K562 (cell line): ENCODE measurements around the gene AFG1L. TPM values are rescaled to one million over a fixed set of nuclear protein-coding genes. Genes with fewer than 3 reads are reported as not detected.

Source experiments
- ATAC-seq: fragments of 200-7000 bp; cut with Tn5 transposase; 3 replicates; pipeline ENCODE4 v1.9.1; 2020; ENCODE audit warnings: moderate library complexity
- BruUV-seq: library from RNA; stranded (reverse); fragments of 400-500 nt; replicated peaks from 2 replicates; lab custom pipeline; 2021; lab: Mats Ljungman, UMichigan
- CTCF ChIA-PET: fragments of 300-600 bp; formaldehyde crosslinking; extraction: SDS; loops from one replicate; lab custom pipeline; 2021; ENCODE audit warnings: low intra/inter-chr PET ratio; lab: Yijun Ruan, JAX
- POLR2A ChIA-PET: fragments of 300-600, 350-650 bp; sonication (Branson Sonifier 250); formaldehyde crosslinking; extraction: SDS; loops from one replicate; lab custom pipeline; 2021; ENCODE audit warnings: antibody characterized with exemption, inconsistent platforms; lab: Yijun Ruan, JAX
- DNase-seq, 4 experiments: peaks; one replicate each; pipeline versions ENCODE4 v3.0.0 to v3.0.0-alpha.2; 2011 to 2018; ENCODE audit warnings: low spot score in 3 of 4, mixed read lengths in 3 of 4; ENCODE audit errors: extremely low read depth in 1 of 4
- FAIRE-seq: peaks from 2 replicates; lab custom pipeline; 2011; peaks lifted over from hg19 to GRCh38; lab: Jason Lieb, UNC
- H2AFZ ChIP-seq: 2 replicates; pipeline ENCODE4 v1.6.0; 2011; ENCODE audit warnings: low read depth, low read length, control low read depth, inconsistent platforms
- H3K27ac ChIP-seq: fragments of 200-600 bp; 3 replicates; pipeline ENCODE4 v1.8.0; 2011; ENCODE audit warnings: low read depth, mild to moderate bottlenecking, control low read depth, inconsistent platforms, low read length, moderate library complexity, mixed read lengths; ENCODE audit errors: extremely low read depth
- H3K27me3 ChIP-seq, 2 experiments: fragments of 300-600 bp in 1 of 2; 2 replicates in 1 of 2; 3 replicates in 1 of 2; pipeline versions ENCODE4 v1.6.0 to v1.8.0; 2011; ENCODE audit warnings: inconsistent platforms in 2 of 2, low read length in 2 of 2, mild to moderate bottlenecking in 1 of 2, mixed read lengths in 1 of 2, moderate library complexity in 1 of 2; ENCODE audit not compliant: control insufficient read depth in 2 of 2, insufficient read depth in 2 of 2
- H3K36me3 ChIP-seq: fragments of 300-600 bp; 3 replicates; pipeline ENCODE4 v1.8.0; 2011; ENCODE audit warnings: mild to moderate bottlenecking, low read length, inconsistent platforms; ENCODE audit not compliant: control insufficient read depth, insufficient read depth
- H3K4me1 ChIP-seq, 2 experiments: fragments of 200-600 bp in 1 of 2; replicated peaks in 1 of 2; 2 replicates in 1 of 2; 3 replicates in 1 of 2; pipeline versions ENCODE4 v1.5.1 to v1.8.0; 2011; ENCODE audit warnings: inconsistent platforms in 2 of 2, low read length in 2 of 2, mild to moderate bottlenecking in 1 of 2, mixed read lengths in 1 of 2, moderate library complexity in 1 of 2; ENCODE audit not compliant: control insufficient read depth in 2 of 2, insufficient read depth in 2 of 2
- H3K4me2 ChIP-seq: 2 replicates; pipeline ENCODE4 v1.6.1; 2011; ENCODE audit warnings: low read length, control low read depth, inconsistent platforms, mixed read lengths; ENCODE audit not compliant: insufficient read depth
- H3K4me3 ChIP-seq: fragments of 200-600 bp; sonication (generic), shearing (Covaris generic); 2 replicates; pipeline ENCODE4 v1.5.1; 2016; ENCODE audit warnings: control low read depth, inconsistent platforms
- H3K79me2 ChIP-seq: fragments of 200-600 bp; 3 replicates; pipeline ENCODE4 v1.8.0; 2011; ENCODE audit warnings: low read length, inconsistent platforms; ENCODE audit not compliant: control insufficient read depth, insufficient read depth
- H3K9ac ChIP-seq, 2 experiments: 2 replicates each; pipeline versions ENCODE4 v1.6.0 to v1.6.1; 2011; ENCODE audit warnings: low read depth in 2 of 2, low read length in 2 of 2, control low read depth in 1 of 2, inconsistent platforms in 1 of 2, mild to moderate bottlenecking in 1 of 2, mixed read lengths in 1 of 2; ENCODE audit not compliant: insufficient read depth in 1 of 2
- H3K9me1 ChIP-seq: one replicate; pipeline ENCODE4 v1.6.0; 2011; ENCODE audit warnings: inconsistent platforms, mild to moderate bottlenecking, low read length, moderate library complexity; ENCODE audit not compliant: control insufficient read depth, insufficient read depth
- H3K9me3 ChIP-seq: replicated peaks from 2 replicates; pipeline ENCODE4 v1.5.1; 2011; ENCODE audit warnings: low read depth, low read length, inconsistent platforms; ENCODE audit not compliant: control insufficient read depth, insufficient read depth
- H4K20me1 ChIP-seq: replicated peaks from 2 replicates; pipeline ENCODE4 v1.6.1; 2011; ENCODE audit warnings: low read length, inconsistent platforms, mixed read lengths; ENCODE audit not compliant: control insufficient read depth, insufficient read depth
- GMEB1 ChIP-seq: fragments of 250-450 bp; sonication (Bioruptor Pico); IDR thresholded peaks from 2 replicates; pipeline ENCODE4 v1.4.0; 2020; ENCODE audit warnings: mild to moderate bottlenecking
- MAX ChIP-seq: sonication (generic); formaldehyde crosslinking; IDR thresholded peaks from 2 replicates; pipeline ENCODE4 v1.9.0; 2022; ENCODE audit warnings: mild to moderate bottlenecking, missing genetic modification reagents
- MLX ChIP-seq, 2 experiments: fragments of 450-650 bp in 1 of 2; sonication (generic) in 1 of 2; formaldehyde crosslinking; conservative IDR thresholded peaks; 2 replicates each; pipeline versions ENCODE4 v1.4.0 to v1.8.1; 2020 to 2022; ENCODE audit warnings: mild to moderate bottlenecking in 1 of 2, missing genetic modification reagents in 1 of 2
- NR2C2 ChIP-seq, 2 experiments: fragments of 200-800 bp in 1 of 2; sonication (Bioruptor generic) in 1 of 2; sonication (generic) in 1 of 2; formaldehyde crosslinking in 1 of 2; IDR thresholded peaks; 2 replicates each; pipeline versions ENCODE4 v1.6.1 to v1.8.0; 2016 to 2022; ENCODE audit warnings: mild to moderate bottlenecking in 1 of 2, missing compliant biosample characterization in 1 of 2, missing genetic modification characterization in 1 of 2, missing genetic modification reagents in 1 of 2
- RBM25 ChIP-seq: fragments of 200-400 bp; formaldehyde crosslinking; IDR thresholded peaks from 2 replicates; pipeline ENCODE4 v1.6.1; 2018; ENCODE audit warnings: low read length, low read depth, moderate library complexity; ENCODE audit not compliant: severe bottlenecking
- TBP ChIP-seq: optimal IDR thresholded peaks from 2 replicates; pipeline ENCODE3; 2011; ENCODE audit warnings: low read depth, low read length, improper control_type of control experiment
- TRIM24 ChIP-seq, 2 experiments: fragments of 450-650 bp; IDR thresholded peaks; 2 replicates each; pipeline ENCODE4 v1.6.1; 2016
- ZBTB2 ChIP-seq: fragments of 450-650 bp; IDR thresholded peaks from 2 replicates; pipeline ENCODE4 v1.6.1; 2016; ENCODE audit warnings: antibody characterized with exemption
- ZFP30 ChIP-seq: fragments of 250-450 bp; sonication (Bioruptor Pico); IDR thresholded peaks from 2 replicates; pipeline ENCODE4 v1.8.0; 2022; ENCODE audit warnings: moderate library complexity, mild to moderate bottlenecking, inconsistent platforms, borderline replicate concordance
- ZNF398 ChIP-seq: fragments of 250-450 bp; sonication (Bioruptor Pico); IDR thresholded peaks from 2 replicates; pipeline ENCODE4 v1.8.0; 2021; ENCODE audit warnings: moderate library complexity, mild to moderate bottlenecking, inconsistent platforms
- ZNF551 ChIP-seq: fragments of 250-450 bp; sonication (Bioruptor Pico); IDR thresholded peaks from 2 replicates; pipeline ENCODE4 v1.5.0; 2021; ENCODE audit warnings: mild to moderate bottlenecking, moderate library complexity
- ZNF780A ChIP-seq: fragments of 250-450 bp; sonication (Bioruptor Pico); IDR thresholded peaks from 2 replicates; pipeline ENCODE4 v1.5.0; 2021; ENCODE audit warnings: mild to moderate bottlenecking
- WGBS: fragments of 100-300 bp; shearing (Covaris generic); methylation state at CpG from one replicate; pipeline ENCODE4 v1.1.6; 2016; ENCODE audit warnings: low coverage, mixed read lengths; ENCODE audit not compliant: insufficient coverage; ENCODE audit errors: missing lambda C conversion rate; 5-methylcytosine and 5-hydroxymethylcytosine counted together
- in situ Hi-C: fragments of 300-500 bp; cut with MboI; formaldehyde crosslinking; loops from 4 replicates; pipeline ENCODE4 v1.15.0; 2018; ENCODE audit warnings: inconsistent platforms, mixed read lengths
- intact Hi-C: fragments of 100-400 bp; cut with micrococcal nuclease; formaldehyde crosslinking; loops from 2 replicates; pipeline ENCODE4 v1.14.2; 2022
- polyA plus RNA-seq, 8 experiments: library from polyadenylated mRNA; depleted of rRNA in 4 of 8; stranded (reverse) in 5 of 8; unstranded in 3 of 8; fragments of >200 nt; fragmentation: Nextera tagmentation in 2 of 8; fragmentation: Illumina TruSeq in 1 of 8; extraction: Ambion mirVana in 2 of 8; extraction: Trizol in 1 of 8; gene quantifications; 2 replicates each; pipeline versions ENCODE4 v1.2.1 to v1.2.3, GENCODE V29; 2011 to 2014; ENCODE audit warnings: inconsistent platforms in 1 of 8, missing spikeins in 1 of 8
- total RNA-seq, 7 experiments: library from RNA; depleted of rRNA in 6 of 7; stranded (reverse); fragments of >200 nt in 6 of 7; fragmentation: Illumina TruSeq in 2 of 7; extraction: Trizol in 2 of 7; gene quantifications; 2 replicates each; pipeline versions ENCODE4 v1.2.1 to v1.2.3, GENCODE V29; 2011 to 2021; ENCODE audit warnings: low replicate concordance in 1 of 7

Gene AFG1L
- total and polyA plus RNA-seq, 9 of the 15 experiments (the other 6 are each of a cell fraction or from before 2014, with no cell fraction given) = 2.2 to 15.5 (median 5.8) TPM

GRCh38 chr6:108476847-108477430 lies 182.1 kb downstream of the AFG1L start (continued):
- TF ChIP-seq MLX (CRISPR knock-in tag; conservative IDR thresholded peaks at IDR 0.05) = no peak
- TF ChIP-seq ZNF780A (CRISPR knock-in tag) = no peak
- no peak for TF ChIP-seq ZNF398
- no peak for TF ChIP-seq MAX (CRISPR knock-in tag)
- TF ChIP-seq NR2C2 (CRISPR knock-in tag; IDR thresholded peaks at IDR 0.05) = no peak
- TF ChIP-seq NR2C2 (tag; IDR thresholded peaks at IDR 0.05) = no peak

- Histone ChIP-seq H3K9me3 (no peaks in the 10 kb centered on the region), H4K20me1 (no peaks in the 10 kb centered on the region), H3K9ac (no peak overlapping the region), H3K4me2 (no peak overlapping the region), H3K27me3 (no peaks in the 10 kb centered on the region), H2AFZ (no peak overlapping the region), H3K27ac (no peak overlapping the region), H3K4me1 (no peaks in the 10 kb centered on the region), H3K9me1 (no peaks in the 10 kb centered on the region), H3K79me2 (no peaks in the 10 kb centered on the region), H3K36me3 (no peaks in the 10 kb centered on the region), H3K4me3 (no peak overlapping the region)
- BruUV-seq = no TSS peak
- in situ Hi-C loops (no loop called here), intact Hi-C loops (no loop called here)
- ChIA-PET POLR2A (no interaction called here), CTCF (no interaction called here)
- WGBS = 28% methylated on average over 2 of the region's 2 CpGs
- FAIRE-seq = no peak
- ATAC-seq = no peak
- no peak for DNase-seq
- no peak for TF ChIP-seq RBM25
- TF ChIP-seq TRIM24 (IDR thresholded peaks at IDR 0.05) = no peak
- no peak for TF ChIP-seq ZBTB2
- no peak for TF ChIP-seq ZNF551 (CRISPR knock-in tag)
- no peak for TF ChIP-seq TBP
- no peak for TF ChIP-seq ZFP30 (CRISPR knock-in tag)
- TF ChIP-seq GMEB1 (CRISPR knock-in tag) = no peak
Observed at GRCh38 chr6:108482559-108482958, 187.7 kb downstream of the AFG1L start.
